NCI-H2107 (cell line): ENCODE measurements around the gene PNISR.
"Not testable (repeated sequence)": the region's sequence is repeated elsewhere in the genome, so short reads cannot be mapped to it uniquely, and the experiment has no call there.

Source experiments
- DNase-seq: peaks from one replicate; lab custom pipeline; 2025; lab: John Stamatoyannopoulos, UW

Gene PNISR, protein sequence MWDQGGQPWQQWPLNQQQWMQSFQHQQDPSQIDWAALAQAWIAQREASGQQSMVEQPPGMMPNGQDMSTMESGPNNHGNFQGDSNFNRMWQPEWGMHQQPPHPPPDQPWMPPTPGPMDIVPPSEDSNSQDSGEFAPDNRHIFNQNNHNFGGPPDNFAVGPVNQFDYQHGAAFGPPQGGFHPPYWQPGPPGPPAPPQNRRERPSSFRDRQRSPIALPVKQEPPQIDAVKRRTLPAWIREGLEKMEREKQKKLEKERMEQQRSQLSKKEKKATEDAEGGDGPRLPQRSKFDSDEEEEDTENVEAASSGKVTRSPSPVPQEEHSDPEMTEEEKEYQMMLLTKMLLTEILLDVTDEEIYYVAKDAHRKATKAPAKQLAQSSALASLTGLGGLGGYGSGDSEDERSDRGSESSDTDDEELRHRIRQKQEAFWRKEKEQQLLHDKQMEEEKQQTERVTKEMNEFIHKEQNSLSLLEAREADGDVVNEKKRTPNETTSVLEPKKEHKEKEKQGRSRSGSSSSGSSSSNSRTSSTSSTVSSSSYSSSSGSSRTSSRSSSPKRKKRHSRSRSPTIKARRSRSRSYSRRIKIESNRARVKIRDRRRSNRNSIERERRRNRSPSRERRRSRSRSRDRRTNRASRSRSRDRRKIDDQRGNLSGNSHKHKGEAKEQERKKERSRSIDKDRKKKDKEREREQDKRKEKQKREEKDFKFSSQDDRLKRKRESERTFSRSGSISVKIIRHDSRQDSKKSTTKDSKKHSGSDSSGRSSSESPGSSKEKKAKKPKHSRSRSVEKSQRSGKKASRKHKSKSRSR

DNA sequence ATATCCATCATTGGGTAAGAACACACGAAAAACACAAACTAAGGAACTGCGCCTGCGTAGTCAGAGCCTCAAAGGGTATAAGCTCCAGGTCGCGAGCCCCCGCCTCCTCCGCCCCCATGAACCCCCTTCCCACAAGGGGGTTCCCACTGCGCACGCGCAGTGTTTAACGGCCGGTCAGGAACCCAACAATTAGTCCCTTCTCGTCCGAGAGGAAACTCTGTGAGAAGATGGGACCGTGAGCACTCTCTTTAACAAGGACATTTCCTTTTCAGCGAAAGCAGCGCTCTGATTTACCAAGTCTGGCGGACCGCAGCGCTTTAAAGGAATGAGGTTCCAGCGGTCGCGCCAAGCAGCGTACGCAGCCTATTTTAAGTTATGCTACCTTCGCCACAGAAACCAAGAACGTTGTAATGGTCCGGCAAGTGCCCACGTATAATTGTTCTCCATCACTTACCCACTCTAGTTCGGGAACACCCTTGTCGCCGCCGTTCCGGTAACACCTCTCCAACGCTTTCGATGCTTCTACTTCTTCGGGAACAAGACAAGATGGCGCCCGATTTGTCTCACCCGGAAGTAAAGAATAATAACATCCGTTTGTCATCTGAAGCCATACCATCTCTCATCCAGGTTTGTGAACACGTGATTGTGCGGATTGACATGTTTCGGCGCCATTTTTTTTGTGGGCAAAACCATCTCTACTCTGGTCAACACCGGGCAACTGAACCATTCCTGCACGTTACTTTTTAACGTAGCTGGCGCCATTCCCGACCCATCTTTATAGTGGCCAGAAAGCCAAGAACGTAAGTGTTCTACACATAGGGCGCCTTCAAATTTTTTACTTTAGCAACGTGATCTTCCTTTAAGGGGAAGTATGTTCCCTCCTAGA lies at the start of gene PNISR:
PNISR (minus strand) TSS at position 548 of the 886 bp plus-strand sequence. CDS start 10,649 bp downstream, outside the sequence.
- peak; percentile 92 for DNase-seq

DNA sequence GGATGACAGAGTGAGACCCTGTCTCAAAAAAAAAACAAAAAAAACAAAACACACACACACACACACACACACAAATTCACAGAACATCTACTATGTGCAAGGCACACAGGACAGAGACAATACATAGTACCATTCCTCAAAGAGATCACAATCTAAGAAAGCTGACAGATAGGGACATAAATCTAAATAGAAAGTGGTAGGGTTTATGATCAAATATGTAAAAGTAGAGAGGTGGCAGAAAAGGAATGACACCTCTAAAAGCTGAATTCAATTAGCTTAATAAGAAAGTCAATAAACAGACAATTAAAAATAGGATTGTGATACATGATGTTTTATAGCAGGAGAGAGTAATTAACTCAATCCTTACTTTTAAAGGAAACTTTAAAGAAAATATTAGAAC lies 48.6 kb upstream of the PNISR start:
- DNase-seq = no peak

DNA sequence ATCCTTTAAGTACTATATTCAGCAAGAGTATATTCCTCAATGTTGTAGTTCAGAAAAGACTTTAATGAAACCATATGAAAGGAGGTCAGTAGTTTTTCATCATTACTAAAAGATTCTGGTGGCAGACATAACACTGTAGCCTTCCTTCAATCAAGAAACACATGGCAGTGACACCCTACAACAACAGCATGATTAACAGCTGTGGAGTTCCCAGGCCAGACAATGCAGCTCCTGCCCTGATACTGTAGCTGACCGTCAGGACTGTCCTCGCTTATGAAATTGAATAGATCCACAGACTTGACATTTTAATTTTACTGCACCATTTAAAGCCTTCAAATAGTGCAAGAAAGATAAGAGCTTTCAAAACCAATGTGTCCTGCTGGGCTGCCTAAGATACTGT lies 46.5 kb upstream of the PNISR start:
- DNase-seq = no peak

DNA sequence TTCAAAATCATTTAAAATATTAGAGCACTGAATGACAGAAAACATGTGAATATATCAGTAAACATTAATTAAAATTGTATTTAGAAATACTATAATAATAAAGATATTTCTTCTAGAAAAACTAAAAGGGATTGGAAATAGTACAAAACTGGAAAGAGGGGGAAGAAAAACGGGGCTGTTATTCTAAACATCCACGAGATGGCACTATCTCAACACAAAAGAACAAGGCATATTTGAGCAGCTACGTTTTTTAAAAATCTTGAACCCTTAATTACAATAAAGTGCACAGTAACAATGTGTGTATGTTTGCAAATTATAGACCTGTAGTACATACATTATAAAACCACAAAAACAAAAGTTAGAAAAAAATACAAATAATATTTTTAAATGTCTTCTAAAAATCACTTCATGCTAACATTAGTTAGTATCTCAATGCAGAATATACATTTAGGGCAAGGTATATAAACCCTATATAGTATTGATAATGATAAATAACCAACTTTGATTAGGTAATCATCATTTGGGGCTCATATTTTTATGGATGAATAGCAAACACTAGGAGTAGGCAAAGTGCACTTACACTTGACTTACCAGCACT lies 42.5 kb upstream of the PNISR start:
- peak; percentile 2 for DNase-seq

DNA sequence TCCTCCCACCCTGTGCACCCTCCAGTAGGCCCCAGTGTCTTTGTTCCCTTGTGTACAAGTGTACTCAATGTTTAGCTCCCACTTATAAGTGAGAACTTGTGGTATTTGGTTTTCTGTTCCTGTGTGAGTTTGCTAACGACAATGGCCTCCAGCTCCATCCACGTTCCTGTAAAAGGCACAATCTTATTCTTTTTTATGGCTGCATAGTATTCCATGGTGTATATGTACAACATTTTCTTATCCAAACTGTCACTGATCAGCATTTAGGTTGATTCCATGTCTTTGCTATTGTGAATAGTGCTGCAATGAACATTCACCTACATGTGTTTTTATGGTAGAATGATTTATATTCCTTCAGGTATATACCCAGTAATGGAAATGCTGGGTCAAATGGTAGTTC lies 34.0 kb upstream of the PNISR start:
- not testable (repeated sequence) for DNase-seq

DNA sequence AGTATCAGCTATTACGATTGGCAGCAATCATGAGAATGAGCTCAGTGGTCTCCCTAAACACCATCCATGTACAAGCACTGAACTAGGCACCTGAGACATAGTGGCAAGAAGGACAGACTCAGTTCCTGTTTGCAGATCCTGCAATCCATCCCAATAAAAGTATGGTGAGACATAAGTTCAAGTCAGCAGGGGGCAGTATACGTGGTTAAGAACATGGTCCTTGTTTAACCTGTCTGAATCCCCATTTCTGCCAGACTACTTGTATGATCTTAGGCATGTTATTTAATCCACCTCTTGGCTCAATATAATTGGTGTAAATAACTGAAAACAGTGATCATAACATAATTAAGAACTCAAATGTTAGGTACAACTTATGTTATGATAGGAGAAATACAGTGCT lies 33.2 kb upstream of the PNISR start:
- DNase-seq = no peak

DNA sequence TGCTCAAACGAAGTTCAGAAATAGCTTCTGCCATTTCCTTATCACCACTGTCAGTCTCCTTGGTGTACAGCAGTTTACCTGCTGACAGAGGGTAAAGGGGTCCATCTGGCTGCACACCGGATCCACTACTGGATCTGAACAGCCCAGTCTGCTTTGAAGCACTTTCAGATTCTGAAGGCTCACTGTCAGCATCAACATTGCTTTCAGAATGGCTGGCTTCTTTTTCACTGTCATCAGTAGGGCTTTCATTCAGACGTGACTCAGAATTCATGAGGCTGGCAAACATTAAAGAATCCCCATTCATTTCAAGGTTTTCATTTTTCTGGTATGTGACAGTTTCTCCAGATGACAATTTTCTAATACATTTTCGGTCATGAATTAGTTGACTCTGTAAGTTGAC lies 21.0 kb upstream of the PNISR start:
- no peak for DNase-seq

DNA sequence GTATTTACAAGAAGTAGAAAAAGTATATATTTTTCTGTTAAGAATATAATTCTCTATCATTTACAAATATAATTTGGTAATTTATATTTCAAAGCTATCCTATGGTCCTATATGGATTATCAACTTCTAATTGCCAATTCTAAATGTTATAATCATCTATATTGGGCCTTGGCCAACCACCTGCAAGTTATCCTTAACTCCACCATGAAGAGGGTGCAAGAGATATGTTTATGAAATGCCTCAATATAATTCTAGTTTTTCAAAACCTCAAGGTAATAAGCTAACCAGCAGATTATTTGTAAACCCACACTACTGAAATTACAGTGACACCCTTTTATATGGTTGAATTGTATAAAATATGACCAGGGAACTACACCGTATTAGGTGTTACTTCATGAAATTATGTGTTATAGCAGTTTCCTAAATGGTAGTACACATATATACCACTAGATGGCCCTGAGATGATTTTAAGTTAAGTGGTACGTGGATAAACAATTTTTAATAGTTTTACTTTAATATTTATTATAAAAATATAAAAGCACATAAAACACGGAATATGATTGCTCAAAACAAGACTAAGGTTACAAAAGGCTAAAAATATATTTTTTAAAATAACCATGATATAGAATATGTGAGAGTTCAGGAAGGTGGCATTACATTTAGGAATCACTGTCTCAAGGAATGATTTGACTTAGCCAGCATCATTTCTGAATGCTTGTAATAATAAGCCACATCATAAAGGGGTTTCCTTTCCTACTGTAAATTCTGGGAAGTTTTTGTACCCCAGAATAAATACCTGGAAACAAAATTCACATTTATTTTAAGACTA lies 9.8 kb upstream of the PNISR start:
- no peak for DNase-seq

DNA sequence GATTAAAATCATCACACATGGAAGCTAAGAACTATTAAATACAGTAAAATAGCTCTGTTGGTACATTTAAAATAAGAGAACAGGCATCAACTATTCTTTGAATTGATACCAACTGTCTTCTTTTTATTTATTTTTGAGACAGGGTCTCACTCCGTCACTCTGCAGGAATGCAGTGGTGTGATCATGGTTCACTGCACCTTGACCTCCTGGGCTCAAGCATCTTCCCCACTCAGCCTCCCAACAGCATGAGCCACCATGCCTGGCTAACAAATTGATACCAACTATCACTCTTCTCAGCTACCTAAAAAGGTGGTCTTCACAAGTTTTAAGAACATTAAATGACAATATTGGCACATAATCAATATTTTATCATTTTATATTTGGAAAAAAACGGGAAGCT lies 7.8 kb upstream of the PNISR start:
- no peak for DNase-seq

DNA sequence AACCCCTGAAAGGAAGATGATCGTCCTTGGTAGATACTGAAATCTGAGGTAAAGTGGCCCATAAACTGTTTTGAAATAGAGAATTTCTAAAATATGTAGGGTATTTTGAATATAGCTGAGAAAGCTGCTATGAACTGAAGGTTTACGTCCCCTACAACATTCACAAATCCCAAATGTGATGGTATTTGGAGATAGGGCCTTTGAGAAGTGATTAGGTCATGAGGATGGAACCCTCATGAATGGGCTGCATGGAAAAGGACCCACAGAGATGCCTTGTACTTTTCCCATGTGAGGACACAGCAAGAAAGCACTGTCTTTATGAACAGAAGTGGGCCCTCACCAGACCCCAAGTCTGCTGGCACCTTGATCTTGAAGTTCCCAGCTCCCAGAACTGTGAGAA lies 6.8 kb upstream of the PNISR start:
- no peak for DNase-seq

DNA sequence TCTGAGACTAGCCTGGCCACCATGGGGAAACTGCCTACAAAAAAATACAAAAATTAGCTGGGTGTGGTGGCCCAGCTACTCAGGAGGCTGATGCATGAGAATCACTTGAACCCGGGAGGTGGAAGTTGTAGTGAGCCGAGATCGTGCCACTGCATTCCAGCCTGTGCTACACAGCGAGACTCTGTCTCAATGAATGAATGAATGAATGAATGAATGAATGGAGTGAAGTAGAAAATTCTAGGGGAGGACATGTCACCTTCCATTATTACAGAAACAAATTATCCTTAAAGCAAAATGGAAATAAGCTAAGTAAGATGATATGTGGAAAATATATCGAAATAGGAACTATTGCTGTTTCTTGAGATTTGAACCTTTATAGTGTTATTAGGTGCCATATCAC lies 2.9 kb upstream of the PNISR start:
- DNase-seq = no peak

DNA sequence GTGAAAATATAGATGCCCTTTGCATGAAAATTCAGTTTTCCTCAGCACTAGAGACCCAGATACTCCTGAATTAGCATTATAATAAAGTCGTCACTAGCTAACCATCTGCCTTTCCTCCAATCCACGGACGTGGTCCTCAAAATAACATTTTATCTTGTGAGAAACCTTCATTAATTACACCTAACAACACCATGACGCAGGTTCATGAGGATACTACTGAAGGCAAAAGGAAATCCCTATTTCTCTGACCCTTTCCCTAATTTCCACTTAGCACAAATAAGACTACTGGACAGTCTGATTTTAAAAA lies 1.3 kb upstream of the PNISR start:
- DNase-seq = no peak

DNA sequence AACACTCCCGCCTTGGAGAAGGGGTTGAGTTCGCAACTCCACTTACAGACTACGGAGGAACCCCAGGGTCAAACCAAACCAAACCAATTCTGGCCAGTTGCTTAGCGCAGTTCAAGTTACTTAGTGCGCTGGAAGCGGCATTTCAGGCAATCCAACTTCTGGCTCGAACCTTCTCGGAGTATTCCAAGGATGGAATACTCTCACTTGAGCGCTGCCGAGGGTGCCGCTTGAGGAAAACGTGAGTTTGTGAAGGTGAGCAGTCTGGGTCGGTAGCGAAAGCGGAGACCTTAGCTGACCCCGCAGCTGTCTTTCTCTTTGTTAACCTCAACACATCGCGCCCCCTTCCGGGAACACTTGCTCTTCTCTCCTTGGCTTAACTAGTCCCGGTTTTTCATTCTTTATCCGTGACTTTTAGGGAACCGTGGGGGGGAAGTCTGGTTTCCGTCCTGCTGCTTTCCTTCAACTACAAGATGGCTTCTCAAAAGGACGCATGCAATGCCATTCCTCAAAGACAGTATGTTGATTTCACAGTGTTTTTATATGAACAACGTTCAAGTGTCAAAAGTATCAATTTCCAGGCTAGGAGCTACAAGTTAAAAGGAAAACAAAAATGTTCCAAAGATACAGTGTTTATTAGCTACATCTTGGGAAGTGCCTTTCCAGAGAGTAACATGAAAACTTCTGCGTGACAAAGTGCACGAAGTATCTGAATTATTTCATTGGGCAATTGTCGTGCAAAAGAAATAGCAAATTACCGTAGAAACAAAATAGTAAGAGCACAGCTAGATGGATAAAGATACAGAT lies 741 bp upstream of the PNISR start:
- DNase-seq = peak; percentile 63

DNA sequence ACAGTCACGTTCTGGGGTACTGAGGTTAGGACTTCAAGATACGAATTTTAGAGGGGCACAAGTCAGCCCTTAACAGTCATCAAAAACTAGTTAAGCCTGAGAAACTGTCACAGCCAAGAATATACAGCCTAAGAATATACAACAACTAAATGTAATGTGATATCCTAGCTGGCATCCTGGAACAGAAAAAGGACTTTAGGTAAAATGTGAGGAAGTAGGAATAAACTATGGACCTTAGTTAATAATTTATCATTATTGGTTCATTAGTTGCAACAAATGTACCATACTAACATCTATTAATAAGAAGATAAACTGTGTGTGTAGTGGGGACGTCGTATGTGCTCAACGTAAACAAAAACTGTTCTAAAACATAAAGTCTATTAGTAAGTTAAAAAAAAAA lies 1.1 kb downstream of the PNISR start:
- no peak for DNase-seq

DNA sequence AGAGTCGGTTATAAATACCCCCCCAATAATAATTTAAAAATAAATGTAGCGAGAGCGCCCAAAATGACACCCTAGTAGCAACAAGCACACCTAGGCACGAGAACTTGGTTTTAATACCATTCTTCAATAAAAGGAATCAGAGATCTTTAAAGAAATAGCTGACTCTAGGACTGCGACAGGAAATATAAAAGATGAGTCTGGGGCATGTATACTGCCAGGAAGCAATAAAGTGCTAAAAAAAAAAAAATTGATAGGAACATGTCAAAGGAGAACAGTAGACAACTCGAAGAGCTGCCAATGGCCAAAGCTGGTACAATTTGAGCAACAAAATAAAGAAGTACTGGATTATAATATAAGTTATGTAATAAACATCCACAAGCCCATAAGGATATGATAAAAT lies 2.2 kb downstream of the PNISR start:
- no peak for DNase-seq

DNA sequence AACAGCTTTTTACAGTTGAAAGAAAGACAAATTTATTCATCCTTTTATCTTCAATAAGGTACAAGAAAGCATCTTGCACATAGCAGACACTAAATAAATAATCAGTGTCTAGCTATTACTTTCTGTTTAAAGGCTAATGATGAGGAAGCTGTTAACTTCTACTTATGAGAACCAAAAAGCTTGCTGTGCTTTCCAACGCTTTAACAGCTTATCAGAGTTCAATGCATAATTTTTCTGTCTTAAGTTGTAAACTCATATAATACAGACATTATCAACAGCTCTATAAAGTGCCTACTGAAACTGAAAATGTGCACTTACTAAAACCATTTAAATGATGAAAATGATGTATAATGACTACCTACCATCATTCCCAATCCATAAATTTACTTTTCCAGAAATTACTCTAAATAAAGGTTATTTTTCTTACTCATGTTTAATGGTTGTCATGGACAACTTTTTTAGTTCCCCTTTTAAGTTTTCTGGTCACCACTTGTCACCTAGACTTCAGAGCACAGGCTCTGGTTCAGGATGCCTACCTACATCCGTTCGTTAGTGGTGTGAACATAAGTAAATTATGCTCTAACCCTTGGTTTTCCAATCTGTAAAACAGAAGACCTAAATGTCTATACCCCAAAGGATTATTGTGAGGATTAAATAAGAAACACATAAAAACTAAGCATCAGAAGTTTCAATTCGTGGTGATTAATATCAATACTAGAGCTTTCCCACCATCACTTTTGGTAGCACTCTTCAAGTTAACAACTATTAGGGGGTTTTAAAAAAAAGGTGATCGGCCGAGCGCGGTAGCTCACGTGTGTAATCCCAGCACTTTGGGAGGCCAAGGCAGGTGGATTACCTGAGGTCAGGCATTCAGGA lies 8.0 kb downstream of the PNISR start:
- DNase-seq = no peak

DNA sequence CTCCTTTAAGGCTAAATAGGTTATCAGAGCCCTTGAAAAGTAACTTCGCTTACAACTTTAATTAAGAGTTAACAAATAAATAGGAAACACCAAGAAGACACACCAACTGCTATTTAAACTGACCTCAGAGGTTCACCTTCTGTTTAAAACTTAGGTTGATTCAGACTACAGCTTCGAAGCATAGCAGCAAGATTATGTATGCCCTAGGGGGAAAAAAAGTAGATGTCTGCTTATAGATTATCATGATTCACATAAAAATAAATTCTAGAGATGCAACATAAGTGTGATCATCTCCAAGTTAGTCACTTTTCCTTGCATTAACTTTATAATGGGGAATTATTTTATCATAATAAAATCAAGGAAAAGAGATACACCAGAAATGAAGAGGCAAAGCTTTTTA lies 8.9 kb downstream of the PNISR start:
- no peak for DNase-seq

DNA sequence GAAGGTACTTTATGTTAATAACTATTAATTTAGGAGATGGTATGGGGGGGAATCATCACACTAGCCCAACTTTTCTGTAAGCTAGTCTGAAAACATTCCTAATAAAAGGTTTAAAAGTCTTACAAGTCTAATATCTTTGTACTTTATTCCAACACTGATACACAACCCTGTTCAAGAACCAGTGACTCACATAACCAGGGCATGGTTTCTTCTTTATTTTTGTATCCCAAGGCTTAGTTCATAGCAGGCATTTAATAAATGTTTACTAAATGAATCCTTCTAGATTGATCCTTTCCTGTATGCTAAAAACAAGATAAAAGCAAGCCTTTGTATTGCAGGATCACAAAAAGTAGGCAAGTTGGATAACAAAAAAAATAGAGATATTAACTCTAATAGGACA lies 9.7 kb downstream of the PNISR start:
- no peak for DNase-seq

DNA sequence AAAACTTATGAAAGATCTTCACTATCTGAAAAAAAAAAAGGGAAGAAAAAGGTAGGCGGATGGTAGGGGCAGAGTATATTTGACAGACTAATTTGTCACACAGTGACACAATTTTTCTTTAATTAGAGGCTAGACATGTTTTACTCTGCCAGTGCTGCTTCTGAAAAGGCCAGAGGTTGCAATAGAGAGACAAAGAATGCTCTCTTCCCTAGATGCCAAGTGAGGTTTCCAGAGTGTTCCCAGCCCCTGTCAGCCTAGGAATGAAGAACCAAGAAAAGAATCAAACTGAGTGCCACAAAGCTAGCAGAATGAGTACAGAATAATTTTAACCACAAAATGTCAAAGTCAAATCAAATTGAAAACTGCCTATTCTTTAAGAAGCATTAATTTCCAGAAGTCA lies 13.0 kb downstream of the PNISR start:
- no peak for DNase-seq
